HepG2 (cell line): ENCODE results near the gene DNAJC18. TPM values are rescaled to one million over a fixed set of nuclear protein-coding genes. Genes with fewer than 3 reads are reported as not detected.

Source experiments
- KDM6A ChIP-seq: IDR thresholded peaks from 2 replicates; pipeline ENCODE4 v1.6.1; 2016; ENCODE audit warnings: low read depth
- MTA3 ChIP-seq: sonication (generic); formaldehyde crosslinking; IDR thresholded peaks from 2 replicates; pipeline ENCODE4 v1.4.0; 2020; ENCODE audit warnings: missing genetic modification reagents
- SMAD3 ChIP-seq: sonication (generic); formaldehyde crosslinking; IDR thresholded peaks from 2 replicates; pipeline ENCODE4 v1.4.0; 2020; ENCODE audit warnings: missing genetic modification reagents
- ZNF20 ChIP-seq: sonication (generic); formaldehyde crosslinking; IDR thresholded peaks from 2 replicates; pipeline ENCODE4 v1.4.0; 2020; ENCODE audit warnings: mild to moderate bottlenecking, moderate library complexity, missing genetic modification reagents
- ZNF274 ChIP-seq: sonication (generic); formaldehyde crosslinking; IDR thresholded peaks from 2 replicates; pipeline ENCODE4 v1.5.1; 2020; ENCODE audit warnings: mild to moderate bottlenecking, missing genetic modification reagents
- ZNF570 ChIP-seq: sonication (generic); formaldehyde crosslinking; IDR thresholded peaks from 2 replicates; pipeline ENCODE4 v1.4.0; 2020; ENCODE audit warnings: mild to moderate bottlenecking, missing genetic modification reagents, borderline replicate concordance
- ZNF703 ChIP-seq: sonication (generic); formaldehyde crosslinking; IDR thresholded peaks from 2 replicates; pipeline ENCODE4 v1.5.1; 2020; ENCODE audit warnings: missing genetic modification reagents, mild to moderate bottlenecking, moderate library complexity, borderline replicate concordance
- polyA plus RNA-seq, 8 experiments: library from polyadenylated mRNA; depleted of rRNA in 3 of 8; stranded (reverse) in 7 of 8; unstranded in 1 of 8; fragments of >200 nt; fragmentation: Illumina TruSeq in 4 of 8; extraction: Trizol in 4 of 8; gene quantifications; 2 replicates each; pipeline versions ENCODE4 v1.2.1 to v1.2.3, GENCODE V29; 2011 to 2016; ENCODE audit warnings: low read depth in 4 of 8, missing spikeins in 1 of 8, mixed read lengths in 1 of 8; ENCODE audit not compliant: insufficient read depth in 1 of 8
- total RNA-seq, 5 experiments: library from RNA; depleted of rRNA; stranded (reverse); fragments of >200 nt; fragmentation: Illumina TruSeq; extraction: Trizol; gene quantifications; 2 replicates each; pipeline ENCODE4 v1.2.3, GENCODE V29; 2016; ENCODE audit warnings: low read depth in 1 of 5
- TF ChIP-seq, protein P1 (sequence below): sonication (generic); formaldehyde crosslinking; IDR thresholded peaks from 2 replicates; pipeline ENCODE4 v1.5.0; 2020; ENCODE audit warnings: mild to moderate bottlenecking, missing genetic modification reagents, borderline replicate concordance
- TF ChIP-seq, protein P2 (sequence below): sonication (generic); formaldehyde crosslinking; IDR thresholded peaks from 2 replicates; pipeline ENCODE4 v1.4.0; 2020; ENCODE audit warnings: mild to moderate bottlenecking, missing genetic modification reagents
- TF ChIP-seq, protein P3 (sequence below): sonication (generic); formaldehyde crosslinking; IDR thresholded peaks from 2 replicates; pipeline ENCODE4 v1.5.1; 2020; ENCODE audit warnings: missing genetic modification reagents, mild to moderate bottlenecking, borderline replicate concordance
- TF ChIP-seq, protein P4 (sequence below): IDR thresholded peaks from 2 replicates; pipeline ENCODE4 v1.4.0; 2020; ENCODE audit warnings: mild to moderate bottlenecking, missing genetic modification reagents

Gene DNAJC18
- total and polyA plus RNA-seq, 2 of the 13 experiments (the other 11 are each of a cell fraction or from before 2014, with no cell fraction given), result 6.5 to 6.6 TPM

DNA sequence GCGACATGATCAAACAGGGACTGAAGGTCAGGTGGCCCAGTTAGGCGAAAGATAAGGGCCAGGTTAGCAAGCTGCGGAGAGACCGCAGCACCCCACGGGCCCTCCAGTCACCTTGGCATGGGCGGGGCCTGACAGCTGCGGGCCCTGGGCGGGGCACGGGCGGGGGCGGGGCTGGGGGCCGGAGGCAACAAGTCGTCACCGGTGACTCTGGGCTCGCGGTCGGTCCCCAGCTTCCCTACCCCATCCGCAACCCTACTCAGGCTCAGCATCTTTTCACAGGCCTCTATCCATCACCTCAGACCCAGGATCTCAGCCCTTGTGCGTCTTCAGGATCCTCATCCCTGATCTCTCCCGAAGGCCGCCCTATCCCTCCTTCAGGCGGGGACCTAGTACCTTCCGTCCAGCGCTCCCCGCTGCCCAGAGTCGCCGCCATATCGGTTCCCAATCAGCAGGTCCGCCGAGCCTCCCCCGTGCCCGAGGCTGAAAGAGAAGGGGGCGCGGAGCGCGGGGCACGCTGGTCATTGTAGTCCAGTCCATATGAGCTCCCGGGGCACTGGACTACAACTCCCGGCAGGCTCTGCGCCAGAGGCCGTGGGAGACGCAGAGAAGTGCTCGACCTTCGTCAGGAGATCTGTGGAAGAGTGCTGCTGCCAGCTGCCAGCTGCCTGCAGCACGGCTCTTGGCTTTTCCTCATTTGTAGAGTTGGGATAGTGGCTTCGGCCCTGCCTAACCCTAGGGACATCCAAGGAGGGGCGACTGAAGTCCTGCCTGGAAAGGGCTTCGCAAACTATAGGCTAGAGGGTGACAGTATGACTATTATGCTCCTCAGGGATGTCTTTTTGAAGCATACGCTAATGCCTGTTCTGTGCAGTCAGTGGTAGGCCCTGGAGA, at the start of gene DNAJC18 (continued):
- TF ChIP-seq ZNF274, result peak; percentile 49; the same call in 1 of the 2 replicates
- TF ChIP-seq, protein P1, sequence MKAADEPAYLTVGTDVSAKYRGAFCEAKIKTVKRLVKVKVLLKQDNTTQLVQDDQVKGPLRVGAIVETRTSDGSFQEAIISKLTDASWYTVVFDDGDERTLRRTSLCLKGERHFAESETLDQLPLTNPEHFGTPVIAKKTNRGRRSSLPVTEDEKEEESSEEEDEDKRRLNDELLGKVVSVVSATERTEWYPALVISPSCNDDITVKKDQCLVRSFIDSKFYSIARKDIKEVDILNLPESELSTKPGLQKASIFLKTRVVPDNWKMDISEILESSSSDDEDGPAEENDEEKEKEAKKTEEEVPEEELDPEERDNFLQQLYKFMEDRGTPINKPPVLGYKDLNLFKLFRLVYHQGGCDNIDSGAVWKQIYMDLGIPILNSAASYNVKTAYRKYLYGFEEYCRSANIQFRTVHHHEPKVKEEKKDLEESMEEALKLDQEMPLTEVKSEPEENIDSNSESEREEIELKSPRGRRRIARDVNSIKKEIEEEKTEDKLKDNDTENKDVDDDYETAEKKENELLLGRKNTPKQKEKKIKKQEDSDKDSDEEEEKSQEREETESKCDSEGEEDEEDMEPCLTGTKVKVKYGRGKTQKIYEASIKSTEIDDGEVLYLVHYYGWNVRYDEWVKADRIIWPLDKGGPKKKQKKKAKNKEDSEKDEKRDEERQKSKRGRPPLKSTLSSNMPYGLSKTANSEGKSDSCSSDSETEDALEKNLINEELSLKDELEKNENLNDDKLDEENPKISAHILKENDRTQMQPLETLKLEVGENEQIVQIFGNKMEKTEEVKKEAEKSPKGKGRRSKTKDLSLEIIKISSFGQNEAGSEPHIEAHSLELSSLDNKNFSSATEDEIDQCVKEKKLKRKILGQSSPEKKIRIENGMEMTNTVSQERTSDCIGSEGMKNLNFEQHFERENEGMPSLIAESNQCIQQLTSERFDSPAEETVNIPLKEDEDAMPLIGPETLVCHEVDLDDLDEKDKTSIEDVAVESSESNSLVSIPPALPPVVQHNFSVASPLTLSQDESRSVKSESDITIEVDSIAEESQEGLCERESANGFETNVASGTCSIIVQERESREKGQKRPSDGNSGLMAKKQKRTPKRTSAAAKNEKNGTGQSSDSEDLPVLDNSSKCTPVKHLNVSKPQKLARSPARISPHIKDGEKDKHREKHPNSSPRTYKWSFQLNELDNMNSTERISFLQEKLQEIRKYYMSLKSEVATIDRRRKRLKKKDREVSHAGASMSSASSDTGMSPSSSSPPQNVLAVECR (CRISPR knock-in tag), result peak; percentile 84
- TF ChIP-seq KDM6A (CRISPR knock-in tag), result no peak
- TF ChIP-seq, protein P2, sequence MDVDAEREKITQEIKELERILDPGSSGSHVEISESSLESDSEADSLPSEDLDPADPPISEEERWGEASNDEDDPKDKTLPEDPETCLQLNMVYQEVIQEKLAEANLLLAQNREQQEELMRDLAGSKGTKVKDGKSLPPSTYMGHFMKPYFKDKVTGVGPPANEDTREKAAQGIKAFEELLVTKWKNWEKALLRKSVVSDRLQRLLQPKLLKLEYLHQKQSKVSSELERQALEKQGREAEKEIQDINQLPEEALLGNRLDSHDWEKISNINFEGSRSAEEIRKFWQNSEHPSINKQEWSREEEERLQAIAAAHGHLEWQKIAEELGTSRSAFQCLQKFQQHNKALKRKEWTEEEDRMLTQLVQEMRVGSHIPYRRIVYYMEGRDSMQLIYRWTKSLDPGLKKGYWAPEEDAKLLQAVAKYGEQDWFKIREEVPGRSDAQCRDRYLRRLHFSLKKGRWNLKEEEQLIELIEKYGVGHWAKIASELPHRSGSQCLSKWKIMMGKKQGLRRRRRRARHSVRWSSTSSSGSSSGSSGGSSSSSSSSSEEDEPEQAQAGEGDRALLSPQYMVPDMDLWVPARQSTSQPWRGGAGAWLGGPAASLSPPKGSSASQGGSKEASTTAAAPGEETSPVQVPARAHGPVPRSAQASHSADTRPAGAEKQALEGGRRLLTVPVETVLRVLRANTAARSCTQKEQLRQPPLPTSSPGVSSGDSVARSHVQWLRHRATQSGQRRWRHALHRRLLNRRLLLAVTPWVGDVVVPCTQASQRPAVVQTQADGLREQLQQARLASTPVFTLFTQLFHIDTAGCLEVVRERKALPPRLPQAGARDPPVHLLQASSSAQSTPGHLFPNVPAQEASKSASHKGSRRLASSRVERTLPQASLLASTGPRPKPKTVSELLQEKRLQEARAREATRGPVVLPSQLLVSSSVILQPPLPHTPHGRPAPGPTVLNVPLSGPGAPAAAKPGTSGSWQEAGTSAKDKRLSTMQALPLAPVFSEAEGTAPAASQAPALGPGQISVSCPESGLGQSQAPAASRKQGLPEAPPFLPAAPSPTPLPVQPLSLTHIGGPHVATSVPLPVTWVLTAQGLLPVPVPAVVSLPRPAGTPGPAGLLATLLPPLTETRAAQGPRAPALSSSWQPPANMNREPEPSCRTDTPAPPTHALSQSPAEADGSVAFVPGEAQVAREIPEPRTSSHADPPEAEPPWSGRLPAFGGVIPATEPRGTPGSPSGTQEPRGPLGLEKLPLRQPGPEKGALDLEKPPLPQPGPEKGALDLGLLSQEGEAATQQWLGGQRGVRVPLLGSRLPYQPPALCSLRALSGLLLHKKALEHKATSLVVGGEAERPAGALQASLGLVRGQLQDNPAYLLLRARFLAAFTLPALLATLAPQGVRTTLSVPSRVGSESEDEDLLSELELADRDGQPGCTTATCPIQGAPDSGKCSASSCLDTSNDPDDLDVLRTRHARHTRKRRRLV (CRISPR knock-in tag), result peak; percentile 94
- no peak for TF ChIP-seq ZNF20 (CRISPR knock-in tag)
- no peak for TF ChIP-seq SMAD3
- no peak for TF ChIP-seq ZNF570 (CRISPR knock-in tag)
- TF ChIP-seq, protein P3, sequence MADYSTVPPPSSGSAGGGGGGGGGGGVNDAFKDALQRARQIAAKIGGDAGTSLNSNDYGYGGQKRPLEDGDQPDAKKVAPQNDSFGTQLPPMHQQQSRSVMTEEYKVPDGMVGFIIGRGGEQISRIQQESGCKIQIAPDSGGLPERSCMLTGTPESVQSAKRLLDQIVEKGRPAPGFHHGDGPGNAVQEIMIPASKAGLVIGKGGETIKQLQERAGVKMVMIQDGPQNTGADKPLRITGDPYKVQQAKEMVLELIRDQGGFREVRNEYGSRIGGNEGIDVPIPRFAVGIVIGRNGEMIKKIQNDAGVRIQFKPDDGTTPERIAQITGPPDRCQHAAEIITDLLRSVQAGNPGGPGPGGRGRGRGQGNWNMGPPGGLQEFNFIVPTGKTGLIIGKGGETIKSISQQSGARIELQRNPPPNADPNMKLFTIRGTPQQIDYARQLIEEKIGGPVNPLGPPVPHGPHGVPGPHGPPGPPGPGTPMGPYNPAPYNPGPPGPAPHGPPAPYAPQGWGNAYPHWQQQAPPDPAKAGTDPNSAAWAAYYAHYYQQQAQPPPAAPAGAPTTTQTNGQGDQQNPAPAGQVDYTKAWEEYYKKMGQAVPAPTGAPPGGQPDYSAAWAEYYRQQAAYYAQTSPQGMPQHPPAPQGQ (CRISPR knock-in tag), result no peak
- TF ChIP-seq ZNF703 (CRISPR knock-in tag), result no peak
- TF ChIP-seq MTA3 (CRISPR knock-in tag), result no peak
- TF ChIP-seq, protein P4, sequence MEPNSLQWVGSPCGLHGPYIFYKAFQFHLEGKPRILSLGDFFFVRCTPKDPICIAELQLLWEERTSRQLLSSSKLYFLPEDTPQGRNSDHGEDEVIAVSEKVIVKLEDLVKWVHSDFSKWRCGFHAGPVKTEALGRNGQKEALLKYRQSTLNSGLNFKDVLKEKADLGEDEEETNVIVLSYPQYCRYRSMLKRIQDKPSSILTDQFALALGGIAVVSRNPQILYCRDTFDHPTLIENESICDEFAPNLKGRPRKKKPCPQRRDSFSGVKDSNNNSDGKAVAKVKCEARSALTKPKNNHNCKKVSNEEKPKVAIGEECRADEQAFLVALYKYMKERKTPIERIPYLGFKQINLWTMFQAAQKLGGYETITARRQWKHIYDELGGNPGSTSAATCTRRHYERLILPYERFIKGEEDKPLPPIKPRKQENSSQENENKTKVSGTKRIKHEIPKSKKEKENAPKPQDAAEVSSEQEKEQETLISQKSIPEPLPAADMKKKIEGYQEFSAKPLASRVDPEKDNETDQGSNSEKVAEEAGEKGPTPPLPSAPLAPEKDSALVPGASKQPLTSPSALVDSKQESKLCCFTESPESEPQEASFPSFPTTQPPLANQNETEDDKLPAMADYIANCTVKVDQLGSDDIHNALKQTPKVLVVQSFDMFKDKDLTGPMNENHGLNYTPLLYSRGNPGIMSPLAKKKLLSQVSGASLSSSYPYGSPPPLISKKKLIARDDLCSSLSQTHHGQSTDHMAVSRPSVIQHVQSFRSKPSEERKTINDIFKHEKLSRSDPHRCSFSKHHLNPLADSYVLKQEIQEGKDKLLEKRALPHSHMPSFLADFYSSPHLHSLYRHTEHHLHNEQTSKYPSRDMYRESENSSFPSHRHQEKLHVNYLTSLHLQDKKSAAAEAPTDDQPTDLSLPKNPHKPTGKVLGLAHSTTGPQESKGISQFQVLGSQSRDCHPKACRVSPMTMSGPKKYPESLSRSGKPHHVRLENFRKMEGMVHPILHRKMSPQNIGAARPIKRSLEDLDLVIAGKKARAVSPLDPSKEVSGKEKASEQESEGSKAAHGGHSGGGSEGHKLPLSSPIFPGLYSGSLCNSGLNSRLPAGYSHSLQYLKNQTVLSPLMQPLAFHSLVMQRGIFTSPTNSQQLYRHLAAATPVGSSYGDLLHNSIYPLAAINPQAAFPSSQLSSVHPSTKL (CRISPR knock-in tag), result 0 out of 2 replicates have a peak, but pooled peaks have one; percentile 17
